Bone marrow (tissue), 2 donors: ENCODE data around the gene ANXA2R.
"Not testable (repeated sequence)": the region's sequence is repeated elsewhere in the genome, so short reads cannot be mapped to it uniquely, and the experiment has no call there.

Experiments
- DNase-seq, 2 donors: peaks; one replicate each; lab custom pipeline; 2025; lab: John Stamatoyannopoulos, UW

The ANXA2R gene

DNA sequence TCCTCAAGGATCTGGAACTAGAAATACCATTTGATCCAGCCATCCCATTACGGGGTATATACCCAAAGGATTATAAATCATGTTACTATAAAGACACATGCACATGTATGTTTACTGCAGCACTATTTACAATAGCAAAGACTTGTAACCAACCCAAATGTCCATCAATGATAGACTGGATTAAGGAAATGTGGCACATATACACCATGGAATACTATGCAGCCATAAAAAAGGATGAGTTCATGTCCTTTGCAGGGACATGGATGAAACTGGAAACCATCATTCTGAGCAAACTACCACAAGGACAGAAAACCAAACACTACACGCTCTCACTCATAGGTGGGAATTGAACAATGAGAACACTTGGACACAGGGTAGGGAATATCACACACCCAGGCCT lies 19.9 kb upstream of the ANXA2R start:
- DNase-seq = not testable (repeated sequence)

DNA sequence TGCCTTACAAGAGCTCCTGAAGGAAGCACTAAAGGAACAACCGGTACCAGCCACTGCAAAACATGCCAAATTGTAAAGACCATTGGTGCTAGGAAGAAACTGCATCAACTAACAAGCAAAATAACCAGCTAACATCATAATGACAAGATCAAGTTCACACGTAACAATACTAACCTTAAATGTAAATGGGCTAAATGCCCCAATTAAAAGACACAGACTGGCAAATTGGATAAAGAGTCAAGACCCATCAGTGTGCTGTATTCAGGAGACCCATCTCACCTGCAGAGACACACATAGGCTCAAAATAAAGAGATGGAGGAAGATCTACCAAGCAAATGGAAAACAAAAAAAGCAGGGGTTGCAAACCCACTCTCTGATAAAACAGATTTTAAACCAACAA lies 15.0 kb upstream of the ANXA2R start:
- not testable (repeated sequence) for DNase-seq

DNA sequence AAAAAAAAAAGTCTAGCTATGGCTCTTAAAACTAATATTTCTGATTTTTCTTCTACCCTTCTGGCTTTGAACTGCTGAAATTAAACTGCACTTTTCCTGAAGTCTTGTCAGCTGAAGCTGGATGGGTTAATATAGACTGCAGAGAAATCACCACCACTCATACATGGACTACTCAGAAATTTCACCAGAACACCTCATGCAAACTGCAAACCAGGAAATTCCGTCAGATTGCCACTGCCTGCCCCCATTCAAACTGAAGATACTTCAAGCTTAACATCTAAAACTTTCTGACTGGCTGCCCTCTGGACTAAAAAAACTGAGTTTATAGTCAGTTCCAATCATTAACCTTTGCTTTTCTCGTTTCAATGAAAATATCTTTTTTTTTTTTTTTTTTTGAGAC lies 11.6 kb upstream of the ANXA2R start:
- DNase-seq = no peak

- no peak for DNase-seq
These were observed 10.3 kb upstream of the ANXA2R start for GRCh38 chr5:43050384-43050783.

DNA sequence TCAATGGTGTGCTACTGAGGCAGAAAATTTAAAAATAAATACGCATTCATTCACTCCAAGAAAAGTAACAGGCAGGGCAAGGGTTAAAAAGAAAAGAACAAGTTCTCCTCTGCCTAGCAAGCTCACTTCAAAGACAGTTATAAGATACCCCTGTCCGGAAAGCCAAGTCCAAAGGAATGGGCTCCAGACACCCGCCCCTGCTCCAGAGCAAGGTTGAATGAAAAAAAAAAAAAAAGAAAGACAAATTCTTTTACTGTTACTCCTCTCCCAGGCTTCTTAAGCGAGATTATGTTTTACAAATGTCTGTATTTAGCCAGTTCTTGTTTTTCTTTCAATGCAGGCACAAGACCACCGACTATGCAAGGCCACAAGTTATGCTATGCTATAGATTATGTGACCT lies 9.1 kb upstream of the ANXA2R start:
- DNase-seq = no peak

GRCh38 chr5:43046474-43046873 lies 6.4 kb upstream of the ANXA2R start:
- DNase-seq = no peak

- DNase-seq = no peak
These were observed 5.1 kb upstream of the ANXA2R start for GRCh38 chr5:43045236-43045635.

GRCh38 chr5:43044181-43044914 lies 4.2 kb upstream of the ANXA2R start:
- no peak for DNase-seq

- no peak for DNase-seq
These were observed 3.3 kb upstream of the ANXA2R start for GRCh38 chr5:43043400-43043756.

GRCh38 chr5:43042626-43043399 lies 2.7 kb upstream of the ANXA2R start:
- peak; percentile 67 to 84 for DNase-seq

DNA sequence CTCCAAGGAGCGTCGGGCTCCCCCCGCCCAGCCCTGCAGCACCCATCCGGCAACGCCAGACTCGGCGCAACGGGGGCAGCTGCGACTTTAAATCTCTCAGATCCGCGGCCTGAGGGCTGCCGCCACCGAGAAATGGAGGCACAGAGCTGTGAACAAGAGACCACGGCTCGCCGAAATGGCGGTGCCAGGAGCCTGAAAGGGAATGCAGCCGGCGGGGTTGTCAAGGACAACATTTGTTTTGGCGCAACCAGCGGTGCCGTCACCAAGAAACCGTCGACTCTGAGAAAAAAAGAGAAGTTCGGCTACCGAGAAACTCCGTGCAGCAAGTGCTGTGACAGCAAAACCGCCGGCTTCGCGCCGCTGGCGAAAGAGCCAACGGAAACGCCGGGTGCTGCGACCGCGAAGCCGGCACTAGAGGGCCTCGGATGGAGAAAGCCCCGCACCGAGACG lies 2.1 kb upstream of the ANXA2R start:
- peak; percentile 88 to 91 for DNase-seq

GRCh38 chr5:43041669-43042175 lies 1.6 kb upstream of the ANXA2R start:
- peak; percentile 64 to 88 for DNase-seq

GRCh38 chr5:43041110-43041668 lies 1.1 kb upstream of the ANXA2R start:
- peak in 1 of 2 donors; percentile 62 for DNase-seq

DNA sequence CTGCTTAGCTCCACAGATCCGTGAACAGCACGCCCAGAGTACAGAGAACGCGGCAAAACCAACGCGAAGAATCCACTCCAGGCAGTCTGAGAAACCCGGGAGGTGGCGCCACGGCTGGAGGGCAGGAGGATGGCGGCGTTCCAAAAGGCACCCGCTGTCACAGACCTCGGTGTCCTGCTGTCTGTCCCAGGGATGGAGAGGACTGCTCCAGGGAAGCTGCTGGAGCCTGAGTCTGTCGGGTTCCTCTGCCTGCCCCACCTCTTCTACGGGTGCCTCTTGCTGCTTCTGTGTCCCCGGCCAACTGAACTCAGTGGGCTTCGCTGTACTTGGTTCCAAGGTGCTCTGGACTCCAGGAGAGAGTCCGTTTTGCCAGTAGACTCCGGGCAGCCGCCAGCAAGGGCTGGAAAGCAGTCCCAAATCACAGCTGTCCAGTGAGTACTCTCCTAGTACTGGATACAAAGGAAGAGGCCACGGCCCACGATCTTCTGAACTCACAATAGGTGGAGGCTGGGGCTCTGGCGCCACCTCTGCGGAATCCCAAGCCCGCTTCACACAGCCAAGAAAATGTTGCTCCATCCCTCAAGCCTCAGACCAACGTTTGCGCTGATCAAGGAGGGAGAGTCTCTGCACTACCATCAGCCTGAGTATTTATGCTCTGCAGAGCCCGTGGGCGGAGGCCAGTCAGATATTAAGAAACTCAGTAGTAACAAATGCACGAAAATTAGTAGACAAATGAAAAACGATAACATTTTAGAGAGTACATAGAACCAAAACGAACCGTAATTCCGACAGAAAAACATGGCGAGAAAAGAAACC lies 440 bp downstream of the ANXA2R start:
- peak; percentile 66 to 70 for DNase-seq

- DNase-seq = no peak
These were observed 1.0 kb downstream of the ANXA2R start for GRCh38 chr5:43039152-43039470.

GRCh38 chr5:43038496-43038989 lies 1.6 kb downstream of the ANXA2R start:
- peak in 1 of 2 donors; percentile 49 for DNase-seq

DNA sequence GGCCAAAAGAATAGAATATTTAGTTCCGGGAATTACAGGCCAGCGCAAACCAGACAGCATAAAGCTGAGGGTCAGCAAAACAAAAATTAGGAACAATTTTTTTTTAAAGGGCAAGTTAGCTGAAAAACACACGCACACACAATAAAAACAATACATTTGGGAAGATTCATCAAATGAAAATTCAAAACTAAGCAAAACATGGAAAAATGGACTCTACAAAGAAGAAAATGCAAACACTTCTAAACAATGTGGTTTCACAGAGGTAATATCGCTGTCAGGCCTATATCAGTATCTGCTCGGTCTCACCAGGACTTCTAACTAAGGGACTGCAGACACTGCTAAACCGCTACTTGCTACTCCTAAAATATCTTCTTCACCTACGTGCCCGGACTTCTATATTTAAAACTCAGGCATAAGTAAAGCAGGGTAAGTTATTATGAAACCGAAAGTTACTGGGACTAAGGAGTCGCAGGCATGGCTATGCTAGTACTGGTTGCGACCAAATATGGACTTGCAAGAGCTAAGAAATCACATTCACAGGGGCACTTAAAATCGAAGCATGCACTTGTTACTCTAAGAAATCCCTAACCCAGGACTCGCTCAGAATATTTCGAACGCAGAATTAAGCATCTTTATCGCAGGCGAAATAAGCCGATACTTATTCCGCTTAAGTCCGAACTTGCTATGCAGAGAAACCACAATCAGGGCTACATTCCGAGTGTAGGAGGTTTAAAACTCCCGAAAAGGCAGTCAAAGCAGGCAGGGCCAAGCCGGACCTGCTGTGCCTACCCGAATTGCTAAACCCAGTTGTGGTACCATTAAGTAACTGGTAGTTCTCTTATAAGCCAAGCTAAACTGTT lies 2.3 kb downstream of the ANXA2R start:
- peak in 1 of 2 donors; percentile 81 for DNase-seq

DNA sequence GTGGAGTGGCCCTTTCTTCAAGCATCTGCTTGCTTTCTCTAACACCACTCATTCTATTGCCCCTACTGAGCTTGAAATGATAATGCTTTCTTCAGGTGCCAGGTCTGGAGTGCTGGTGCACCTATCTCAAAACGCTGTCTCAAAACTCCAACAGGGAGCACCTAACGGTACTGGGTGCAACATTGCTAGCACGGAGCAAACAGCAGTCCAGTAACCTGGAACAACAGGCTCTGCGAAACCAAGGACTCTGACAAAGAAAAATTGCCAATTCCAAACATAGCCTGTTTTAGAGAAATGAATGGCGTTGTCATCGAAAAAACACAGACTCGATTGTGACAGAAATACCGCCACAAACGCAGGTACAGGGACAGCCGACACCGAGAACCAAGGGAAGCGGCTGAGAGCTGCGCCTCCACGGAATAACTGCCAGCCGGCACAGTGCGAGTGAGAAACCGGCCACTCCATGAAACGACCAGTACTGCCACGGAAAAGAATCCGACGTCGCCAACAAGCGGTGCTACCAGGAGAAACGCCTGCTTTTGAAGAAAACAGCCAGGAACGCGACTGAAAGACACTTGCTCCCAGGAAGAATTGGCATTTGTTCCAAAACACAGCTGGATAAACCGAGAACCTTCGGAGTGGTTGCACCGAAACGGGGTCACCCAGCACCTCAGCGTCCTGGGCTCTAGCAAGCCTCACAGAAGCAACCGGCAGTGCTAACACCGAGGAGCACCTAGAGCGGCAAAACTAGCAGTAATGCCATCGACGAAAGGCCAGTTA lies 3.1 kb downstream of the ANXA2R start:
- DNase-seq = no peak

DNA sequence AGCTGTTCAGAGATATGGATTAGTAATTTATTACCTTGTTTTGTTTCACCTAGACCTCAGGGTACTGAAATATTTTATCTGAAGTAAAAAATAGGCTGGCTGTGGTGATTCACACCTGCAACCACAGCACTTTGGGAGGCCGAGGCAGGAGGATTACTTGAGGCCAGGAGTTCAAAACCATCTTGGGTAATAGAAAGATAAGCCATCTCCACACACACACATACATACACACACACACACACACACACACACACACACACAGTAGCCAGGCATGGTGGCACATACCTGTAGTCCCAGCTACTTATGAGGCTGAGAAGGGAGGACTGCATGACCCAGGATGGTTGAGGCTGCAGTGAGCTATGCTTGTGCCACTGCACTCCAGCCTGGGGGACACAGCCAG lies 3.7 kb downstream of the ANXA2R start:
- no peak for DNase-seq

GRCh38 chr5:43034591-43034968 lies 5.5 kb downstream of the ANXA2R start:
- peak in 1 of 2 donors; percentile 64 for DNase-seq
